ENCODE results near the gene RELN.

RELN gene

GRCh38 chr7:103636153-103636552 is 353.3 kb downstream of the RELN start:
- DNase-seq (ENCODE audit: low spot score), result no peak

GRCh38 chr7:103632972-103633371 is 356.5 kb downstream of the RELN start:
- DNase-seq (ENCODE audit: low spot score), result no peak

GRCh38 chr7:103632005-103632639 is 357.3 kb downstream of the RELN start:
- DNase-seq (ENCODE audit: low spot score), result no peak

GRCh38 chr7:103630318-103630717 is 359.1 kb downstream of the RELN start:
- DNase-seq (ENCODE audit: low spot score), result no peak

- DNase-seq (ENCODE audit: low spot score), result no peak
Measured at GRCh38 chr7:103628742-103629141, 360.7 kb downstream of the RELN start.

- DNase-seq (ENCODE audit: low spot score), result no peak
Measured at GRCh38 chr7:103626776-103627175, 362.7 kb downstream of the RELN start.

- no peak for DNase-seq (ENCODE audit: low spot score)
Measured at GRCh38 chr7:103622274-103622673, 367.2 kb downstream of the RELN start.

- peak; percentile 5 for DNase-seq (ENCODE audit: low spot score)
Measured at GRCh38 chr7:103613655-103614642, 375.5 kb downstream of the RELN start.

- DNase-seq (ENCODE audit: low spot score), result no peak
Measured at GRCh38 chr7:103609778-103610177, 379.7 kb downstream of the RELN start.

- DNase-seq (ENCODE audit: low spot score), result no peak
Measured at GRCh38 chr7:103605640-103606039, 383.8 kb downstream of the RELN start.

GRCh38 chr7:103598326-103598905 is 391.0 kb downstream of the RELN start:
- DNase-seq (ENCODE audit: low spot score), result no peak

GRCh38 chr7:103597606-103598005 is 391.9 kb downstream of the RELN start:
- DNase-seq (ENCODE audit: low spot score), result no peak

GRCh38 chr7:103594186-103594585 is 395.3 kb downstream of the RELN start:
- DNase-seq (ENCODE audit: low spot score), result no peak

- no peak for DNase-seq (ENCODE audit: low spot score)
Measured at GRCh38 chr7:103593691-103594090, 395.8 kb downstream of the RELN start.

GRCh38 chr7:103592844-103593243 is 396.6 kb downstream of the RELN start:
- DNase-seq (ENCODE audit: low spot score), result no peak

GRCh38 chr7:103592187-103592586 is 397.3 kb downstream of the RELN start:
- no peak for DNase-seq (ENCODE audit: low spot score)

- no peak for DNase-seq (ENCODE audit: low spot score)
Measured at GRCh38 chr7:103580031-103580430, 409.4 kb downstream of the RELN start.

- DNase-seq (ENCODE audit: low spot score), result no peak
Measured at GRCh38 chr7:103577059-103577458, 412.4 kb downstream of the RELN start.

- DNase-seq (ENCODE audit: low spot score), result no peak
Measured at GRCh38 chr7:103576641-103577040, 412.8 kb downstream of the RELN start.

GRCh38 chr7:103574576-103574975 is 414.9 kb downstream of the RELN start:
- DNase-seq (ENCODE audit: low spot score), result peak; percentile 13

GRCh38 chr7:103573479-103574058 is 415.9 kb downstream of the RELN start:
- peak; percentile 68 for DNase-seq (ENCODE audit: low spot score)

- DNase-seq (ENCODE audit: low spot score), result no peak
Measured at GRCh38 chr7:103571586-103571985, 417.9 kb downstream of the RELN start.

All from pons (tissue), 1 donor.